Measurements from ENCODE around the gene HSPA1B.
"Not testable (repeated sequence)": the region's sequence is repeated elsewhere in the genome, so short reads cannot be mapped to it uniquely, and the experiment has no call there.

Gene HSPA1B

GRCh38 chr6:31799781-31800180 lies 27.8 kb upstream of the HSPA1B start:
- no peak for DNase-seq

GRCh38 chr6:31801031-31801927 lies 26.3 kb upstream of the HSPA1B start:
- not testable (repeated sequence) for DNase-seq

GRCh38 chr6:31805939-31806469 lies 21.5 kb upstream of the HSPA1B start:
- no peak for DNase-seq

GRCh38 chr6:31806470-31807272 lies 20.9 kb upstream of the HSPA1B start, which contains the start of gene LSM2:
Gene LSM2, minus strand, starts transcription at chr6:31806966. Its CDS starts 209 bp downstream, at chr6:31806757.
- peak; percentile 96 for DNase-seq

- not testable (repeated sequence) for DNase-seq
Observed at GRCh38 chr6:31808599-31808998, 18.9 kb upstream of the HSPA1B start.

GRCh38 chr6:31811645-31812044 lies 15.9 kb upstream of the HSPA1B start:
- no peak for DNase-seq

GRCh38 chr6:31813465-31813849 lies 14.1 kb upstream of the HSPA1B start:
- DNase-seq = no peak

- peak; percentile 80 for DNase-seq
Observed at GRCh38 chr6:31814677-31815024, 12.9 kb upstream of the HSPA1B start.

- DNase-seq = peak; percentile 89
Observed at GRCh38 chr6:31815025-31815838, 12.3 kb upstream of the HSPA1B start, which contains the start of the genes HSPA1A and HSPA1L. Gene HSPA1A, plus strand, starts transcription at chr6:31815543. Its CDS starts 214 bp downstream, at chr6:31815757. Gene HSPA1L, minus strand, starts transcription at chr6:31815283. Its CDS starts 3,311 bp downstream, at chr6:31811972.

GRCh38 chr6:31817133-31817928 lies 10.2 kb upstream of the HSPA1B start:
- not testable (repeated sequence) for DNase-seq

GRCh38 chr6:31817929-31818511 lies 9.5 kb upstream of the HSPA1B start:
- not testable (repeated sequence) for DNase-seq

- no peak for DNase-seq
Observed at GRCh38 chr6:31819871-31820299, 7.7 kb upstream of the HSPA1B start.

- DNase-seq = not testable (repeated sequence)
Observed at GRCh38 chr6:31820399-31820798, 7.1 kb upstream of the HSPA1B start.

- no peak for DNase-seq
Observed at GRCh38 chr6:31821301-31822035, 6.1 kb upstream of the HSPA1B start.

- DNase-seq = peak; percentile 32
Observed at GRCh38 chr6:31822036-31822821, 5.3 kb upstream of the HSPA1B start.

GRCh38 chr6:31823592-31824196 lies 3.8 kb upstream of the HSPA1B start:
- peak; percentile 33 for DNase-seq

GRCh38 chr6:31825553-31825952 lies 2.0 kb upstream of the HSPA1B start:
- DNase-seq = no peak

GRCh38 chr6:31826793-31827285 lies 699 bp upstream of the HSPA1B start:
- peak; percentile 76 for DNase-seq

All from GDM1 (cell line).